Activated T-cell treated with anti-CD3 and anti-CD28 coated beads, Interleukin-2, amount 50 U/mL, for 24 hours (primary cell): ENCODE measurements around the gene RRN3.
"Not testable (repeated sequence)": the region's sequence is repeated elsewhere in the genome, so short reads cannot be mapped to it uniquely, and the experiment has no call there.

ENCODE experiments used
- DNase-seq: peaks from one replicate; pipeline ENCODE4 v3.0.0-alpha.2; 2020
- H3K27ac Mint-ChIP-seq: 2 replicates; pipeline ENCODE4 v1.8.0; 2020; ENCODE audit warnings: mild to moderate bottlenecking, mixed read lengths
- H3K27me3 Mint-ChIP-seq: 2 replicates; pipeline ENCODE4 v1.8.0; 2020; ENCODE audit warnings: mixed read lengths
- H3K36me3 Mint-ChIP-seq: 2 replicates; pipeline ENCODE4 v1.8.0; 2020; ENCODE audit warnings: low read depth, mixed read lengths
- H3K4me1 Mint-ChIP-seq: 2 replicates; pipeline ENCODE4 v1.8.0; 2020; ENCODE audit warnings: low read depth, mixed read lengths
- H3K4me3 Mint-ChIP-seq: 2 replicates; pipeline ENCODE4 v1.8.0; 2020; ENCODE audit warnings: mild to moderate bottlenecking, moderate library complexity, mixed read lengths
- H3K9me3 Mint-ChIP-seq: 2 replicates; pipeline ENCODE4 v1.8.0; 2020; ENCODE audit warnings: mixed read lengths

Gene RRN3, protein sequence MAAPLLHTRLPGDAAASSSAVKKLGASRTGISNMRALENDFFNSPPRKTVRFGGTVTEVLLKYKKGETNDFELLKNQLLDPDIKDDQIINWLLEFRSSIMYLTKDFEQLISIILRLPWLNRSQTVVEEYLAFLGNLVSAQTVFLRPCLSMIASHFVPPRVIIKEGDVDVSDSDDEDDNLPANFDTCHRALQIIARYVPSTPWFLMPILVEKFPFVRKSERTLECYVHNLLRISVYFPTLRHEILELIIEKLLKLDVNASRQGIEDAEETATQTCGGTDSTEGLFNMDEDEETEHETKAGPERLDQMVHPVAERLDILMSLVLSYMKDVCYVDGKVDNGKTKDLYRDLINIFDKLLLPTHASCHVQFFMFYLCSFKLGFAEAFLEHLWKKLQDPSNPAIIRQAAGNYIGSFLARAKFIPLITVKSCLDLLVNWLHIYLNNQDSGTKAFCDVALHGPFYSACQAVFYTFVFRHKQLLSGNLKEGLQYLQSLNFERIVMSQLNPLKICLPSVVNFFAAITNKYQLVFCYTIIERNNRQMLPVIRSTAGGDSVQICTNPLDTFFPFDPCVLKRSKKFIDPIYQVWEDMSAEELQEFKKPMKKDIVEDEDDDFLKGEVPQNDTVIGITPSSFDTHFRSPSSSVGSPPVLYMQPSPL

DNA sequence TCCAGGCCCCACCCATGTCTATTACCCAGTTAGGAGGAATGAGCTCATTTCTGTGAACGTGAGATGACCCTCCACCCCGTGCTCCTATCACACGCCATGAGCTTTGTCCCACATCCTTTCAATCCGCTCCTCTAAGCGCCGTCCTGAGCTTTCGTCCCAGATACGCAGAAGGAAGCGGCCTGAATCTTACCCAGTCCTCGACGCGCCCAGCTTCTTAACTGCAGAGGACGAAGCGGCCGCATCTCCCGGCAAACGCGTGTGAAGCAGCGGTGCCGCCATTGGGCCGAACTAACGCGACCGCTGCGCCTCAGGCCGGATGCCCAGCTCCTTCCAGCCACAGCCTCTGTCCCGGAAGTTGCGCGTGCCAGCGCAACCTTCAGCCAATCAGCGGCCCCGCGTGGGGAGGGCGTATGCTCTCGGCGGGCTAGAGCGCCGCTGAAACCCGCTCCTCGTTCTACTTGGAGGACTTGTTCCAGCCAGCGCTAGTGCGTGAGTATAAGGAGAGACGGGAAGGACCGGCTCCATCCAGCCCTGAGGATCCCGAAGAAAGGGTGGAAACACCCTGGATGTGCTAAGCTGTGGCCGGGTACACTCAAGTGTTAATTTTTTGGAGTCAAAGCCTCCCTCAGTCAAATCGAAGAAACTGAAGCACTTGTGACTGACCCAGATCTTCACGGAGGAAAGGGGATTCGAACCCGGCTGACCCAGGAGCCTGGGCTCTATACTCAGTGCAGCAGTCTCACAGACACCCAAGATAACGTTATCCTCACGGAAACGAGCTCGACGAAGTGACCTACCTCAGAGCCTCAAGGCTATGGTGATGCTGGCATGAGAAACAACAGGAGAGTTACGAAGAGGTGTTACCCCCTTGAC lies at the start of gene RRN3:
Gene RRN3, minus strand, starts transcription at position 318 of the 873 bp plus-strand sequence. Its CDS starts 39 bp downstream, at position 279.
- Mint-ChIP-seq H3K4me1 (peaks cover 31% of the 10 kb centered on the region), H3K36me3 (peaks cover 52% of the 10 kb centered on the region), H3K4me3 (peak within 1 kb of the TSS; percentile 99), H3K27ac (peak within 1 kb of the TSS; percentile 99)
- peak; percentile 91 for DNase-seq
- H3K27me3 Mint-ChIP-seq, H3K9me3 Mint-ChIP-seq: not testable (repeated sequence)

DNA sequence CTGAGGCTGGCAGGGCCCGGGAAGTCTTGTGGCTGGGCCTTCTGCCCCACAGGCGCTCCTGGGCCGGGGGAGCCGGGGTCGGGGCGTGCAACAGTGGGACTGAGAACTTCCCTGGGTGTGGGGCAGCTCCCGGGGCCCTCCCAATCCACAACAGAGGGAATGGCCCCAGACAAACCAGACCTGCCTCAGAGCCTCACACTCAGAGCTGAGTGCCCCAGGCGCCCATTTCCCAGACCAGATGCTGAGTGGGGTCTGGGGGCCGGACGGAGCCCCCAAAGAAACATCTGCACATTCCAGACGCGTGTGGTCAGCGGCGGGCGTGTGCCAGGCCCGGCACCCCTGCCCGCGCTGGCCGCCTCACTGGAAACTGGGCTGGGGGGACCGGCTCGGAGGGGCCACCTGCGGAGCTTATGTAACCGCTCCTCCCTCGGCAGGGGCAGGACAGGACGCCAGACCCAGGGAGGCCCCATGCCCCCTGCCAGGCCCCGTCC lies 49.6 kb upstream of the RRN3 start:
- not testable (repeated sequence) for H3K27ac Mint-ChIP-seq, H3K27me3 Mint-ChIP-seq, H3K36me3 Mint-ChIP-seq, H3K4me1 Mint-ChIP-seq, DNase-seq, H3K9me3 Mint-ChIP-seq, H3K4me3 Mint-ChIP-seq

DNA sequence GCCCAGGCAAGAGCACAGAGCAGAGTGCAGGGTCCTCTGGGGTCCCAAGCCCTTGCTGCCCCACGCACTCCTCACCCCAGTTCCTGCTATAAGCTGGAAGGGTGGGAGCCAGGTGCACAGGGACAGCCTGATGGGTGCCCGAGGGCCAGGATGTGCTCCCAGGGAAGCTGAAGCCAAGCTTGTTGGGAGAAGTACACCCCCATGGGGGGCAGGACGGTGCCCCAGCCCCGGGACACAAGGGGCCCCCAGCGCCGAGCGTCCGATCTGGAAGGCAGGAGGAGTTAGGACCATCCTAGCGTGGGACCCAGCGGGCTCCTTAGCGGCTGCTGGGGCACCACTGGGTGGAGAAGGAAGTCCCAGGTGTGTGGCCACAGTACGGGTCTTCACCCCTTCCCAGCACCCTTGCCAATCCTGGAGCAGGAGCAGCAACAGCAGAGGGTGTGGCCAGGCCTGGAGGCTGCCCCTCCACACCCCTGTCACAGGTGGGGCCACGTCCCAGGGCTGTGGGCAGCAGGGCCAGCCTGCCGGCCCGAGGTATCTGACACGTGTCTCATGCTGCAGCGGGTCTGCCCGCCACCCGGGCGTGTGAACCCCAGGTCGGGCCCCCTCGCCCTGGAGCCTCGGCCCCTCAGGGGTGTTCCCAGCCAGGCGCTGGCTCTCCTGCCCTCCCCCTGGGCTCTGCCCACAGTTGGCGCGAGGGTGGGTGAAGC lies 49.0 kb upstream of the RRN3 start:
- not testable (repeated sequence) for H3K27ac Mint-ChIP-seq, H3K27me3 Mint-ChIP-seq

DNA sequence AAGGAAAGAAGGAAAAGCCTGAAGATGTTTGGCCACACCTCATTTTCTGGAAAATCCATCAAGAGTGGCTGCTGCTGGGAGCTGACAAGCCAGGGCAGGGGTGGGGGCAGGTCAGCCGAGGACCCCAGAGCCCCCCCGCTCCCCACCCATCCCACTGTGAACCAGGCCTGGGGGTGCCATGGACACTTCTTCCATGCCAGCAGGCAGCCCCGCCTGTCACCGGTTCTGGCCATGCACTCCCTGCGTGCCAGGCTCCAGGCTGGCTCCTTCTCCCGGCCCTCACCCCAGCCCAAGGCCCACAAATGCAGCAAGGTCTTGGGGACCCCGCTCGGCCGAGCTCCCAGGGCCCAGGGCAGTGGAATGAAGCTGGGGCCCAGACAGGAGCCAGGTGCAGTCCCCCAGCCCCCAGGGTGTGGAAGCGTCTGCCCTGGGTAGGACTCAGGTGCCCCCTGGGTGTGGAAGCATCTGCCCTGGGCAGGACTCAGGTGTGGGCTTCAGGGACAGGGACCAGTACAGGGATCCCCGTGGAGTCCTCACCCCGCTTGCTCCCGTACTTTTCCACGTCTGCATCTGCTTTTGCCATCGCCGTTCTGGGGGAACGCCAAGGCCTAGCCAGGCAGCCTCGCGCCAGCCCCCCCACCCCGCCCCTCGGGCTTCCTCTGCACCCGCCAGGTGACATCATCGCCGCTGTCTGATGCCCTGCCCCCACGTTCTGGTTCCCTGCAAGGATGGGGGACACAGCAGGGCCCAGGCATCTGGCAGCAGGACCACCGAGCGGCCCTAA lies 48.2 kb upstream of the RRN3 start:
- not testable (repeated sequence) for H3K36me3 Mint-ChIP-seq, H3K9me3 Mint-ChIP-seq, H3K27me3 Mint-ChIP-seq, DNase-seq, H3K4me1 Mint-ChIP-seq, H3K27ac Mint-ChIP-seq, H3K4me3 Mint-ChIP-seq

More for the DNA sequence above, 49.0 kb upstream of the RRN3 start:
- H3K9me3 Mint-ChIP-seq, H3K4me1 Mint-ChIP-seq, H3K4me3 Mint-ChIP-seq, DNase-seq, H3K36me3 Mint-ChIP-seq: not testable (repeated sequence)

DNA sequence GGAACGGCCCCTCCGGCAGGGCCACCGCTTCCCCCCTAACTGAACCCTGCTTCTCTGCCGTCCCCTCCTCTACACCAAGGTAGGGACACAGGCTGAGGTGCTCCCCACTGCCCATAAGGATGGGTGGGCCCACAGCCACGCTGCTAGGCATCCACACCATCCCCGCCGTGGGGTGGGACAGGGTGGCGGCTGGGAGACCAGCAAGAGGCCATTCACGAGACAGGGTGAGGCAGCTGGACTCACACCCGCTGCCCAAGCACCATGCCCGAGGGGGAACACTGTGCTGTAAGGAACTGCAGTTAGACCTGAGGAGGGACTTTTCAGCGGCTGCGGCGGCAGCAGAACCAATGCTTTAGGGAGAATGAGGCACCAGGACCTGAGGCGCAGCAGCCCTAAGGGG lies 47.5 kb upstream of the RRN3 start:
- Mint-ChIP-seq H3K4me3 (no peak overlapping the region), H3K4me1 (peaks cover 6% of the 10 kb centered on the region), H3K27me3 (no peaks in the 10 kb centered on the region), H3K27ac (no peak overlapping the region), H3K36me3 (no peaks in the 10 kb centered on the region), H3K9me3 (no peaks in the 10 kb centered on the region)
- no peak for DNase-seq

DNA sequence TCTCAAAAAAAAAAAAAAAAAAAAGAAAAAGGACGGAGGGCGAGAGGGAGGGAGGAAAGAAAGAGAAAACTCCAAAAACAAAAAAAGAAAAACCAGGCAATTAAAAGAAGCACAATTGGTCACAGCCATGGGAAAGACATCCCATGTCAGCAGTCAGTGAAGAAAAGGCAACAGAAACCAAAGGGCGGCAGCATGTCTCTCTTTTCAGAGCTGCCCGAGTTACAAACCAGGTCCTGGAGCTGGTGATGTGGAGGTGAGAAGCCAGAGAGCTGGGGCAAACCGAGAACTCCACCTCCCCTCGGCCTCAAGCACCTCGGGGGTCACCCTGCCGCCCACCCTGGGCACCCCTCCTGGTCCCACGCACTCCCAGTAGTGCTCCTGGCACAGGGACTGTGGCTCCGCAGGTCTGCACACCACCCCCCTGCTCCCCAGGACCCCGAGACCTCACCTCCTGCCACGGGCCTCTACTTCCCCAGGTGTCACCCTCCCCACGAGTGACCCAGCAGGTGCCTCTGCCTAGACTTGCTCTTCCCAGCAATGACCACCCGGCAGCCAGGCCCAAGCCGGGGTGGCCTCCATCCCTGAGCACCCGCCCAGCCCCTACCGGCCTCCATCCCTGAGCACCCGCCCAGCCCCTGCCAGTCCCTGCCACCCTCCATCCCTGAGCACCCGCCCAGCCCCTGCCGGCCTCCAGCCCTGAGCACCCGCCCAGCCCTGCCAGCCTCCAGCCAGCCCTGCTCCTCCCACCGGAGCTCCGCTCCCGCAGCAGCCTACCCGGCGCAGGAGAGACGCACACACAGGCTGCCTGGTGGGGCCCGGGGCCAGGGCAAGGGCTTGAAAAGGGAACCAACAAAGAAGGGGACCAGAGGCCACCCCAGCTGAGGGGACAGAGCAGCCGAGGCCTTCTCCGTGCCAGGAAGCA lies 46.6 kb upstream of the RRN3 start:
- H3K27ac Mint-ChIP-seq = peak overlapping the region; percentile 44
- not testable (repeated sequence) for H3K9me3 Mint-ChIP-seq, H3K27me3 Mint-ChIP-seq, H3K4me1 Mint-ChIP-seq, H3K36me3 Mint-ChIP-seq, H3K4me3 Mint-ChIP-seq, DNase-seq

DNA sequence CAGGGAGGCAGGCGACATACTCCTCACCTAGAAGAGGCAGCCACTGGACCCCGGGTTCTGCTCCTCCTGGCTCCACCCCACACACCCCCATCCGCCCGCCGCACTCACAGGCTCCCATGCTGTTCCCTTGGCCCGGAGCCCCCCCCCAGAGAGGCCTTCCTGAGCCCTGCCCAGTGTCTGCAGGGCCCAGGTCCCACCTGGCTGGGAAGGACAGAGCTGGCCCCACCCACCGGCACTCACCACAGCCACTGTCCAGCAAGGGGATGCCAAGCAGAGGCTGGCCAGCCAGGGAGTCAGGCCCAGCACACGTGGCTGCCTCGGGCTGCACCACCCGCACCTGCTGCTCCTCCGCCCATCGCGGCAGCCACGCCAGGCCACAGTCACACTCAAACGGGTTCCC lies 43.4 kb upstream of the RRN3 start:
- H3K27ac Mint-ChIP-seq, H3K27me3 Mint-ChIP-seq, H3K36me3 Mint-ChIP-seq, H3K9me3 Mint-ChIP-seq, H3K4me1 Mint-ChIP-seq, H3K4me3 Mint-ChIP-seq, DNase-seq: not testable (repeated sequence)

DNA sequence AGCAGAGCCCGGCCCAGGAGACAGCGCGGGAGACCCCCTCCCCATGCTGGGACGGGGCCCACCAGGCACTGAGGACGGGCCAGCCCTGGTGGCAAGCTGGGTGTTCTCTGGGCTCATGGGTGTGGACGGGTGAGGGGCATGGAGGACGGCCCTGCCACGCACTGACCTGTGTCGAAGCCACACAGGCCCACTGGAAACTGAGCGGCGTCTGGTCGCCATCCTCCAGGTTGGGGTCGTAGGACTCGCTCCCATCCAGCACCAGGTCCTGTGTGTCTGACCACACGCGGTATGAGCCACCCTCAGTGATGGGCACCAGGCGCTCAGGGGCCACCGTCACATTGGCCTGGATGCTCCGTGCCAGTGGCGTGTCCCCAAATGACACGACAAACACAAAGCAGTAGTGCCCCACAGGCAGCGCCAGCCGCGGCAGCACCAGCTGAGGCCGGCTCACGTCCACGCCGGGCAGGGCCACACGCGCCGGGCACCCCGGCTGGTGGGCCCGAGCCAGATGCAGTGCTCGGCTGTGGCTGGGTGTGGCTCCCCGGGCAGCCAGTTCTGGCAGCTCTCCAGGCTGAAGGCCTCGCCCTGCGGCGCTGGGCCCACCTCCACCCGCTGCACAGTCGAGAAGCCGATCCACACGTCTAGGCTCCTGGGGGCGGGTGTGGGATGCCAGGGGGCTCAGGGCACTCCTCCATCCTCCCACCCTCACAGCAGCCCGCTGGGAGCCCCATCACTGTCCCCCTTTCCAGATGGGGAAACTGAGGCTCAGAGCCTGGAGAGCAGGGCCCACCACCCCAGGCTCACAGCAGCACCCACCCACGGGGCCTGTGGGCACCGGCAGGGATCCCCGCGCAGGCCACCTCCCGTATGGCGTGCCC lies 41.6 kb upstream of the RRN3 start:
- not testable (repeated sequence) for H3K4me1 Mint-ChIP-seq, H3K9me3 Mint-ChIP-seq

DNA sequence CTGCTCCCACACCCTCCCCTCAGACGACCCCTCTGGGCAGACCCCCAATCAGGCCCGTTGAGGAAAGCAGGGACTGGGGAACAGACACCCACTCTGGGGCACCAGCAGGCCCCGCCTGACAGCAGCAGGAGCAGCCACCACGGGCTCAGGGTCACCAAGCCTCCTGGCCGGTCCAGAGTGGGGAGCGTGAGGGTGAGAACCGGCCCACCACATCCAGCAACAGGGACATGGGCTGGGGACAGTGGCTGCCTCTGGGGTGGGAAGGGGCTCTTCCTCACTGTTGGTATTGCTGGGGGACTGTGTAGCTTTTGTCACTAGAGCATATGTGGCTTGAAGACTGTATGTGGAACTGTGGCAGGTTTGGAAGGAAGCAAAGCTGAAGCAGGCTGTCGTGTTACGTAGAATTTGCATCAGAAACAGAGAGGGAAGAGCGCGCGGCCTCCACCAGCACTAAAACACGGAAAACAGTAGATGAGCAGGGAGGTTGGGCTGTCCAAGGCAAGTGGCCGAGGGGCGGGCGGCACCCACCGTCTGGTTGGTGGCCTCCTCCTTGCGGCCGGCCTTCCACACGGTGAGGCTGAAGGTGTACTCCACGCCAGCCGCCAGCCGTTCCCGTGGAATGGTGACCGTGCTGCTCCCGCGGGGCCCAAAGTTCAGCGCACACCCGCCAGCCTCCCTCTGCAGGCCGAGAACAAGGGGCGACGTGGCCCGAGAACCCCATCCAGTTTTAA lies 40.8 kb upstream of the RRN3 start:
- not testable (repeated sequence) for H3K27me3 Mint-ChIP-seq, DNase-seq, H3K4me1 Mint-ChIP-seq, H3K36me3 Mint-ChIP-seq, H3K4me3 Mint-ChIP-seq, H3K27ac Mint-ChIP-seq, H3K9me3 Mint-ChIP-seq

More for the DNA sequence above, 41.6 kb upstream of the RRN3 start:
- not testable (repeated sequence) for H3K4me3 Mint-ChIP-seq, H3K27ac Mint-ChIP-seq, H3K36me3 Mint-ChIP-seq, DNase-seq, H3K27me3 Mint-ChIP-seq

DNA sequence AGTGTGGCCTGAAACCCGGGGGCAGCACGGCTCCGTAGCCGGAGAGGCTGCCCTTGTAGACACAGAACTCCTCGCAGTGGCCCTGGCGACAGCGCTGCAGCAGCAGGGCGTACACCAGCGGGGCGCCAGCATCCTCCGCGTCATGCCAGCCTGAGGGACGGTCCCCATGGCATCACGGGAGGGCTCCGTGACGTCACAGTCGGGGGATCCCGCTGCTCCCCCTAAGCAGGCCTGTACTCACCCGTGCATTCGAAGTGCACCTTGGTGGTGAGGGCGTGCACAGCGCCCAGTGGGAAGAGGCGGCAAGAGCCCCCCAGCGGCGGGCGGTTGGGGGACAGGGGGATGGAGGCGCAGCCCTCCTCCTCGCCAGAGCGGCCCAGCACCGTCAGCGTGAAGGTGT lies 39.5 kb upstream of the RRN3 start:
- not testable (repeated sequence) for H3K9me3 Mint-ChIP-seq, H3K4me1 Mint-ChIP-seq, H3K4me3 Mint-ChIP-seq, DNase-seq, H3K27me3 Mint-ChIP-seq, H3K27ac Mint-ChIP-seq
- H3K36me3 Mint-ChIP-seq = peaks cover 15% of the 10 kb centered on the region

DNA sequence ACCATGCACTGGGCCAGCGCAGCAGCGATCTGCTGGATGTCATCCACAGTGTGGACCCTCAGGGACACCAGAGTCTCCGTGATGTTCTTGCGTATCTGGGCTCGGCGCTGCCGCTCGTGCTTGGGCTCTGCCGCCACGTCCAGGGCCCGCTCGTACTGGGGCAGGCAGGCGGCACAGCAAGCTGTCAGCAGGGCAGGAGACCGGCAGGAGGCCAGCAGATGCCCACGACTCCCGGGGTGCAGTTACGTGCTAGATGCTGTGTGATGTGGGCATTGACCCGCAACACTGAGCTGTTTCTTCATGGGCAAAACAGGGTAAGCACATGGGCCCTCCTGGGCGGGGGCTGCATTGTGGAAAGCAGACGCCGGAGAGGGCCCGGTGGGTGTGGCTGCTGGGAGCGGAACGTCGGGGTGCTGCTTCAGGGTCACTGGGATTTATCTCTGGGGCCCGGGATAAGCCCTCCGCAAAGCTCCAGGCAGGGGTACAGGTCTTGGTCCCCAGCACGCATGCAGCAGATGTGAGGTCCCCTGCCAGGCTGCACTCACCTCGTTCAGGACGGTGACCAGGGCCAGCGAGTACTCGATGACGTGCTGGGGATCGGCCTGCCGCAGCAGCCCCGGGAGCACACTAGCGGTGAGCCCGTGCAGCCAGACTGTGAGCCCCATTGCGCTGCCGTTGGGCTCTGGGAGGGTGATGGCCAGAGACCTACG lies 38.8 kb upstream of the RRN3 start:
- not testable (repeated sequence) for H3K9me3 Mint-ChIP-seq, H3K4me3 Mint-ChIP-seq, H3K4me1 Mint-ChIP-seq, DNase-seq, H3K27me3 Mint-ChIP-seq, H3K27ac Mint-ChIP-seq
- peaks cover 17% of the 10 kb centered on the region for H3K36me3 Mint-ChIP-seq
